SK-N-MC (cell line): ENCODE measurements around the gene ESCO1.

Experiments used
- DNase-seq: peaks from one replicate; pipeline ENCODE4 v3.0.0-alpha.2; 2011; ENCODE audit warnings: low read depth, low spot score
- H3K27ac ChIP-seq: fragments of 200-600 bp; sonication (generic); 2 replicates; pipeline ENCODE4 v1.5.1; 2016; ENCODE audit warnings: mixed run types
- H3K36me3 ChIP-seq: fragments of 200-600 bp; sonication (generic); 2 replicates; pipeline ENCODE4 v1.6.1; 2017; ENCODE audit warnings: antibody characterized with exemption, low read length, mixed read lengths; ENCODE audit not compliant: insufficient read depth
- H3K4me3 ChIP-seq: fragments of 200-600 bp; sonication (generic); 2 replicates; pipeline ENCODE4 v1.5.1; 2016
- H3K9ac ChIP-seq: fragments of 200-600 bp; sonication (generic); 2 replicates; pipeline ENCODE4 v1.8.0; 2017; ENCODE audit warnings: mixed run types, mixed read lengths; ENCODE audit not compliant: insufficient read length
- H3K9me3 ChIP-seq: fragments of 200-600 bp; sonication (generic); 2 replicates; pipeline ENCODE4 v1.6.1; 2017; ENCODE audit warnings: low read depth, mild to moderate bottlenecking, antibody characterized with exemption, low read length, moderate library complexity, mixed read lengths
- EZH2 ChIP-seq: fragments of 200-600 bp; sonication (generic); IDR thresholded peaks from one replicate; pipeline ENCODE4 v1.6.1; 2017; ENCODE audit warnings: antibody characterized with exemption
- FOXP2 ChIP-seq: optimal IDR thresholded peaks from 2 replicates; pipeline ENCODE3; 2011; ENCODE audit warnings: mild to moderate bottlenecking, moderate library complexity; ENCODE audit not compliant: insufficient read depth; ENCODE audit errors: extremely low read length, control extremely low read depth
- POLR2AphosphoS5 ChIP-seq: IDR thresholded peaks from 2 replicates; pipeline ENCODE4 v1.6.1; 2012; ENCODE audit warnings: mild to moderate bottlenecking, low read depth, low read length, borderline replicate concordance

Gene ESCO1

DNA sequence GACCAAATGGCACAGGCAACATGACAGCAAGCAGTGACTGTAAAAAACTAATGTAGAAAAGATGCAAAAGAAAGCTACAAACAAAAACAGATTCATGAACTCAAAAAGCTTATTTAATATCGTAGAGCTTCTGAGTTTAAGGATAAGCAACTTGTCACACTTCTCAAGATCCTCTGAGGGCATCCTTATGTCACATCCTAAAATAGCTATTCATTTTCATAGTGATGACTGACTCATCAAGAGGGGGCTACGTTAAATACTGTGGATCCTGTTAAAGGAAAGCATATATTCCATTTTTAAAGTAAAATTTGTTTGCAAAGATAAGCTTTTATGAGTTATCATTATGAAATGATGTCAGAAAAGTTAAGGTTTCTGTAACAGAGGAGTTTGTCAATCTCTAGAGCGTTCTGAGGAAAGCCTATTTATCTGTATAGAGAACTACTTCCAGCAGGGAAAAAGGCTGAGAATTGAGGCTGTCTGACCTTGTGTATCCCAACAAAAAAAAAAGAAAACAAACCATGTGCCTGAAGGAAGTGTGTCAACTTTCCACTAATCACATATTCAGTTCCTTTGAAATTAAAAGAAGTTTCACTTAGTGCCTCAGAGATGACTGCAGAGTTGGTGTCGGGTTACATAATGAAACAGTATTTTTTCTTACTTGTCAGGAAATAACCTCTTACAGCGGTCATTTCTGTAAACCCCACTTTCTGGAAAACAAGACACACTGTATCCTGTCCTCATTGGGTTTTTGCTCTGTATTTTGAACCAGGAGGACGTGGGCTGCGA is 115.5 kb downstream of the ESCO1 start:
- Histone ChIP-seq H3K27ac (no peak overlapping the region), H3K36me3 (no peaks in the 10 kb centered on the region), H3K4me3 (no peak overlapping the region), H3K9ac (no peak overlapping the region), H3K9me3 (no peaks in the 10 kb centered on the region)
- DNase-seq = no peak
- no peak for TF ChIP-seq EZH2
- TF ChIP-seq FOXP2 = no peak

DNA sequence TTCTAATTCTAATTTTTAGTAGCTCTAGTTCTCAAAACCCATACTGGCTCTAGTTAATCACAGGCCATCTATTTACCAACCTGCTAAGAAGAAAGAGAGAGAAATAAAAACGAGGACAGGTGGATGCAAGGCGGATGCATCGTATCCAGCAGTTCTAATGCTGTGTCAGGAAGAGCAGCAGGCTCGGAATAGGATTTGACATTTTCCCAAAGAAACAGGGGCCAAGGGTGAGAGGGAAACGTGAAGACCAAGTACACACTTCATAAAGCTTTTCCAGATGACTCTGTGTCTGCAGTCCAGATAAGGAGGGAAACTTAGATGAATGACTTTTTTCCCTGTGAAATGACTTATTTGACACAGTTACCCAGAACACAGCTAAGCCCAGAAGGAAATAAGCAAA is 117.5 kb downstream of the ESCO1 start:
- TF ChIP-seq POLR2AphosphoS5 (no peak), EZH2 (no peak), FOXP2 (no peak)
- H3K9me3 ChIP-seq = no peaks in the 10 kb centered on the region
- no peak overlapping the region for H3K4me3 ChIP-seq
- no peak overlapping the region for H3K27ac ChIP-seq
- H3K36me3 ChIP-seq = no peaks in the 10 kb centered on the region
- no peak overlapping the region for H3K9ac ChIP-seq
- DNase-seq = no peak

DNA sequence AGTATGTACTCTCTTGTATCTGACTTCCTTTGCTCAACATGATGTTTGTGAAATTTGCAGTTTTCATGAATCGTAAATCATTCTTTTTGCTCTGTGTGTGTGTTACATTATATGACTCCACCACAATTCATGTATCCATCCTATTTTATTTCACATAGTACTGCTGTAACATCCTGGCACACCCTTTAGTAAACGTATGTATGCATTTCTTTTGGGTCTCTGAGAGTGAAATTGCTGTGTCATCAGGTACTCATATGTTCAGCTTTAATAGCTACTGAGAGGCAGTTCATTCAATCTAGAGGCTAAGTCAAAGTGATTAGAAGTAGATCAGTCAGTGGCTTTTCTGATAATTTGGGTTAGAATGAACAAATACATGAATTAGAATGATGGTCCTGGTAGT is 118.8 kb downstream of the ESCO1 start:
- H3K9ac ChIP-seq = no peak overlapping the region
- H3K36me3 ChIP-seq = no peaks in the 10 kb centered on the region
- no peak for TF ChIP-seq POLR2AphosphoS5
- no peak for TF ChIP-seq FOXP2
- no peak for TF ChIP-seq EZH2
- no peak overlapping the region for H3K4me3 ChIP-seq
- no peak for DNase-seq
- H3K27ac ChIP-seq = no peak overlapping the region
- H3K9me3 ChIP-seq = no peaks in the 10 kb centered on the region

DNA sequence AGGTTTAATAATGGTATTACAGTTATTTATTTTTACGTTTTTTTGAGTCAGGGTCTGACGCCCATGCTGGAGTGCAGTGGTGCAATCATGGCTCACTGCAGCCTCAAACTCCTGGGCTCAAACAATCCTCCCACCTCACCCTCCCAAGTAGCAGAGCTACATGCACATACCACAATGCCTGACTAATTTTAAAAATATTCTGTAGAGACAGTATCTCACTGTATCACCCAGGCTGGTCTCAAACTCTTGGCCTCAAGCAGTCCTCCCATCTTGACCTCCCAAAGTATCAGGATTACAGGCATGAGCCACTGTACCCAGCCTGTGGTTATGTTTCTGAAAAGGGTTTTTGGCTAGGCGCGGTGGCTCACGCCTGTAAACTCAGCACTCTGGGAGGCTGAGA is 120.8 kb downstream of the ESCO1 start:
- no peak overlapping the region for H3K27ac ChIP-seq
- no peak overlapping the region for H3K9ac ChIP-seq
- TF ChIP-seq FOXP2 (no peak), EZH2 (no peak), POLR2AphosphoS5 (no peak)
- DNase-seq = no peak
- H3K9me3 ChIP-seq = no peaks in the 10 kb centered on the region
- no peak overlapping the region for H3K4me3 ChIP-seq
- H3K36me3 ChIP-seq = no peaks in the 10 kb centered on the region
